ENCODE data around the gene LUZP1.
A peak's percentile ranks its signal among the peaks of the same experiment; 100 is the strongest.

The LUZP1 gene

GRCh38 chr1:23177031-23177430 lies 8.4 kb upstream of the LUZP1 start:
- no peaks in the 10 kb centered on the region for H3K36me3 ChIP-seq
- H3K4me3 ChIP-seq (ENCODE audit: low read depth, low read length): peak overlapping the region; percentile 41
- TF ChIP-seq CTCF (IDR thresholded peaks at IDR 0.05; ENCODE audit: low read depth, low read length): no peak
- H3K27me3 ChIP-seq (ENCODE audit: insufficient read depth, low read depth, severe bottlenecking): no peaks in the 10 kb centered on the region
- no peak overlapping the region for H3K27ac ChIP-seq
- H3K9me3 ChIP-seq (ENCODE audit: severe bottlenecking): no peaks in the 10 kb centered on the region
- DNase-seq: no peak

GRCh38 chr1:23174426-23175110 lies 5.9 kb upstream of the LUZP1 start:
- H3K27ac ChIP-seq: no peak overlapping the region
- H3K4me3 ChIP-seq (ENCODE audit: low read depth, low read length): no peak overlapping the region

GRCh38 chr1:23171181-23171755 lies 2.6 kb upstream of the LUZP1 start:
- H3K27ac ChIP-seq: no peak overlapping the region
- no peaks in the 10 kb centered on the region for H3K36me3 ChIP-seq
- H3K4me3 ChIP-seq (ENCODE audit: low read depth, low read length): no peak overlapping the region
- H3K9me3 ChIP-seq (ENCODE audit: severe bottlenecking): no peaks in the 10 kb centered on the region
- no peak for TF ChIP-seq CTCF (IDR thresholded peaks at IDR 0.05; ENCODE audit: low read depth, low read length)
- no peak for DNase-seq
- no peaks in the 10 kb centered on the region for H3K27me3 ChIP-seq (ENCODE audit: insufficient read depth, low read depth, severe bottlenecking)

More at GRCh38 chr1:23174426-23175110, 5.9 kb upstream of the LUZP1 start:
- Histone ChIP-seq H3K36me3 (no peaks in the 10 kb centered on the region), H3K9me3 (ENCODE audit: severe bottlenecking) (no peaks in the 10 kb centered on the region), H3K27me3 (ENCODE audit: insufficient read depth, low read depth, severe bottlenecking) (no peaks in the 10 kb centered on the region)
- no peak for TF ChIP-seq CTCF (IDR thresholded peaks at IDR 0.05; ENCODE audit: low read depth, low read length)
- no peak for DNase-seq

- no peak for DNase-seq
Measured at GRCh38 chr1:23169727-23170335, 1.2 kb upstream of the LUZP1 start.

GRCh38 chr1:23169195-23169575 lies 529 bp upstream of the LUZP1 start:
- H3K9me3 ChIP-seq (ENCODE audit: severe bottlenecking): no peaks in the 10 kb centered on the region
- TF ChIP-seq CTCF (IDR thresholded peaks at IDR 0.05; ENCODE audit: low read depth, low read length): no peak
- H3K27ac ChIP-seq: no peak overlapping the region
- H3K27me3 ChIP-seq (ENCODE audit: insufficient read depth, low read depth, severe bottlenecking): no peaks in the 10 kb centered on the region
- no peaks in the 10 kb centered on the region for H3K36me3 ChIP-seq
- DNase-seq: no peak
- H3K4me3 ChIP-seq (ENCODE audit: low read depth, low read length): no peak overlapping the region

More at GRCh38 chr1:23169727-23170335, 1.2 kb upstream of the LUZP1 start:
- no peak overlapping the region for H3K27ac ChIP-seq
- H3K27me3 ChIP-seq (ENCODE audit: insufficient read depth, low read depth, severe bottlenecking): no peaks in the 10 kb centered on the region
- H3K36me3 ChIP-seq: no peaks in the 10 kb centered on the region
- H3K4me3 ChIP-seq (ENCODE audit: low read depth, low read length): no peak overlapping the region
- no peaks in the 10 kb centered on the region for H3K9me3 ChIP-seq (ENCODE audit: severe bottlenecking)
- TF ChIP-seq CTCF (IDR thresholded peaks at IDR 0.05; ENCODE audit: low read depth, low read length): no peak

Data from WERI-Rb-1 (cell line).